Cardiac septum (tissue), 1 donor: ENCODE data around the gene KIRREL3. TPM values are rescaled to one million over a fixed set of nuclear protein-coding genes. Genes with fewer than 3 reads are reported as not detected.

Experiments used
- DNase-seq: peaks from one replicate; pipeline ENCODE4 v3.0.0-alpha.2; 2020; ENCODE audit warnings: low spot score
- intact Hi-C: fragments of 100-400 bp; cut with DNase I; formaldehyde crosslinking; loops from one replicate; pipeline ENCODE4 v1.14.0; 2022
- total RNA-seq: library from RNA; stranded (reverse); fragmentation: NEBNext Ultra II Directional; extraction: Animal tissue kit (Norgen Biotek cat#: 25700); gene quantifications from one replicate; pipeline ENCODE4 v1.2.1, GENCODE V29; 2021
- donor health status: DM: no; HTN: no; CAD: no.

The KIRREL3 gene
- total RNA-seq, 1 donor from 2014 or later, result 0.30 TPM

- intact Hi-C loops, result no loop called here
- DNase-seq, result no peak
These were observed 415.2 kb downstream of the KIRREL3 start for GRCh38 chr11:126585388-126585773.

GRCh38 chr11:126583594-126584427 lies 416.8 kb downstream of the KIRREL3 start:
- no peak for DNase-seq
- intact Hi-C loops, result no loop called here

DNA sequence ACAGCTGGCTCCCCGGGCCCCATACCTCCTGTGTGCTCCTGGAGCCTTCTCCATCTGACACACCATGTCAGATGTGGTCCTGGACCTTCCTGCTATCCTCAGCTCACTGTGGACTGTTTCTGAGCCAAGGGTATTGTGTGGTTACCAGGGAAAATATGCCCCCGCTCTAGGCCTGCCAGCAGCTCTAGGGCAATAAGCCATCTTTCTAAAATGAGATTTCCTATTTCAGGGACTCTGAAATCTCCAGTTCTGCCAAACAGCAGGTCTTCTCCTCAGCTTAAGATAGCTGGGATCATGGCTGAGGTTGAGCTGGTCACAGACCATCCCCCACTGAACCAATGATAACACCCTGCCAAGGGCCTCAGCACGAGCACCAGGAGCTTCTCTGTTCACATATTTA lies 417.5 kb downstream of the KIRREL3 start:
- intact Hi-C loops, result no loop called here
- DNase-seq, result no peak

DNA sequence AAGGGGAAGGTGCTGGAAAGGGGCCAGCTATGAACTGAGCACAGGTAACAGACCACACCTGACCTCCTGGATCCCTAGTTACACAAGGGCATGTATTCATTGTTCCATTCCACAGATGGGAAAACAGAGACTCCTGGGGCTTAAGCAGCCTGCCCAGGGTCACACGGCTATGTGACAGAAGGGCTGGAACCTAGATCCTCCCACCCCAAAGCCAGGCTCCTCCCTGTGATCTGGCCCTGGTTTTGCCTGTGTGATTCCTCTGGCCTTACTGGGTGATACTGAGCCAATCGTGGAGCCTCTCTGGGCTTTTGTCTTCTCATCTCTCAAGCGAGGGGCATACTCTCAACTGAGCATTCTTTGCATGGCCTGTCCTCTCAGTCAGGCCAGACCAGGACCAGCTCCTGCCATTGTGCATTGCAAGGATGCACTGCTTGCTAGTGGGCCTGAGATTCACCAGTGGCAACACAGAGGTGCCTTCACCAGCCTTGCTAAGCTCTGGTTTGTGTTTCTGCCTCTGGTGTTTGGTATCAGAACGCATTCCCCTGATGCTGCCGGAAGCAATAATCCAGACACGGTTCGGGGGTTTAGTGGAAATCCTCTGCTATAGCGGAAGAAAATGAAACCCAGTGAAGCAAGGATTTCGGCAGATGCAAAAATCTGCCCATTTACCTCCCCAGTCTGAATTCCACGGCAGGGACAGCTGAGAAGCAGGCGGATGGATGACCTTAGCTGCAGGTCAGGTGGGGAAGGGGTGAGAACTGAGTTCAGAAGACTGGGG lies 418.5 kb downstream of the KIRREL3 start:
- intact Hi-C loops, result no loop called here
- no peak for DNase-seq

- intact Hi-C loops, result no loop called here
- DNase-seq, result no peak
These were observed 422.1 kb downstream of the KIRREL3 start for GRCh38 chr11:126578426-126578825.

GRCh38 chr11:126578021-126578420 lies 422.5 kb downstream of the KIRREL3 start:
- intact Hi-C loops, result no loop called here
- DNase-seq, result no peak

DNA sequence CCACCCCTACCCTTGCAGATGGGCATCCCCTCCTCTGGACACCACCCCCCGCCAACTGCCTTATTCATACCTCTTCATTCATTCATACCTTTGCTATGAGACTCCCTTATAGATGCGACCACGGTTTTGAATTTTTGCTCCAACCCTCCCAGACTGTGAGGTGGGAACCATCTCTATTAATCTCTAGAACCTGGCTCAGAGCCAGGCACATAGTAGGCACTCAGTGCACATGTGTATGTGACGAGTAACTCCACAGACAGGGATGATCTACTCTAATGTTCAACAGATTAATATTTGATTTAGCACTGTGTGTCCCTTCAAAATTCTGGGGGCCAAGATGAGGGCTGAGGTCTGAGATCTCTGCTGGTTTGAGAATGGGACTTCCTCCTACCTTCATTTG lies 424.7 kb downstream of the KIRREL3 start:
- intact Hi-C loops, result no loop called here
- no peak for DNase-seq

GRCh38 chr11:126573325-126573978 lies 427.1 kb downstream of the KIRREL3 start:
- DNase-seq, result no peak
- intact Hi-C loops, result no loop called here

DNA sequence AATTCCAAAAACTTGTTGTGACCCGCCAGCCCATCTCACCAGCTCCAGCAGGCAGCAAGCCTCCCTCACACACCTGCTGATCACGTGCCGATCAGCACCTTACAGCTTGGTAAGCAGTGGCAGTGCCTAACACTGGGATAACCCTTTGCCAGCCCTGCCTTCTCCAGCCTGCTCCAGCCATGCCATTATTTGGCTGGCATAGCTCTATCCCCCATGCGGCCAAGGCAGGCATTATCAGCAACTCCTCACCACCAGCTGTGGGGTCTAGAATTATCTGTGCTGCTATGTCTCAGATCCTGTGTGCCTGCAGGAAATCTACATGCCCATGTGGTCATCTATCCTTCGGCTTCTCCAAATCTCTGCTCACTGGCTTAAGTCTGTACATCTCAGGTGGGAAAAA lies 430.1 kb downstream of the KIRREL3 start:
- DNase-seq, result no peak
- intact Hi-C loops, result no loop called here

GRCh38 chr11:126567419-126567818 lies 433.2 kb downstream of the KIRREL3 start:
- DNase-seq, result no peak
- intact Hi-C loops, result no loop called here

DNA sequence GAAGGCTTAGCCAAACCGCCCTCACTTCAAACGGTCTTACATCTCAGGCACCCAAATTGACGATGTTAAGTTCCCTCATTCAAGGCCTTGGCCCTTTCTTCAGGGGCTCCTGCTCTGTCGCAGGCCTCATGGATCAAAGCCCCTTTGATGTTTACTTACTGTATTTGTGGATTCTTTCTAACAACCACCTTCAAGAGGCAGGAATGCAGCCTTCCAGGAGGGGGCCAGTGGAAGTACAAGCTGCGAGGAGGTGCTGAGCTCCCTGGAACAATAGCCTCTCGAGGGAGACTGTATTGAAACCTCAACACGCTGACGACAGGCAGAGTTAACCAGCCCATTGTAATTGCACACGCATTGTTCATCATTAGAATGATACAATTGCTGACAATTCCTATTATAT lies 436.0 kb downstream of the KIRREL3 start:
- intact Hi-C loops, result no loop called here

GRCh38 chr11:126561327-126561893 lies 439.2 kb downstream of the KIRREL3 start:
- intact Hi-C loops, result no loop called here
- no peak for DNase-seq

More for the DNA sequence above, 436.0 kb downstream of the KIRREL3 start:
- no peak for DNase-seq

DNA sequence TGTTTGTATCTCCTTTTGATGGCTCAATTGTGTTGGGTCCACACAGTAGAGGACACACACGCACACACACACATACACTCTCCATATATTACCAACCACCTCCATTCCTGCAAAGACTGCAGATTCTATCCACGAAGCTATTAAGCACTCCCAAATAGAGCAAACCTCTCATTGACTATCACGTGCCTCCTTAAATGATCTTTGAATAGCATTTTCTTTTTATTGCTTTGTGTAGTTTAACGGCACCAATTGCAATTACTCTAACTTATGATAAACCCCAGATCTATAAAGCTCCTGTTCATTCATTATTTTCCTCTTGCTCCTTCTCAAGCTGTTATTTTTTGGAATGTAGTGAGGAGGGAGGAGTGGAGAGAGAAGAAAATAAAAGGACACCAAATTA lies 440.3 kb downstream of the KIRREL3 start:
- intact Hi-C loops, result no loop called here

DNA sequence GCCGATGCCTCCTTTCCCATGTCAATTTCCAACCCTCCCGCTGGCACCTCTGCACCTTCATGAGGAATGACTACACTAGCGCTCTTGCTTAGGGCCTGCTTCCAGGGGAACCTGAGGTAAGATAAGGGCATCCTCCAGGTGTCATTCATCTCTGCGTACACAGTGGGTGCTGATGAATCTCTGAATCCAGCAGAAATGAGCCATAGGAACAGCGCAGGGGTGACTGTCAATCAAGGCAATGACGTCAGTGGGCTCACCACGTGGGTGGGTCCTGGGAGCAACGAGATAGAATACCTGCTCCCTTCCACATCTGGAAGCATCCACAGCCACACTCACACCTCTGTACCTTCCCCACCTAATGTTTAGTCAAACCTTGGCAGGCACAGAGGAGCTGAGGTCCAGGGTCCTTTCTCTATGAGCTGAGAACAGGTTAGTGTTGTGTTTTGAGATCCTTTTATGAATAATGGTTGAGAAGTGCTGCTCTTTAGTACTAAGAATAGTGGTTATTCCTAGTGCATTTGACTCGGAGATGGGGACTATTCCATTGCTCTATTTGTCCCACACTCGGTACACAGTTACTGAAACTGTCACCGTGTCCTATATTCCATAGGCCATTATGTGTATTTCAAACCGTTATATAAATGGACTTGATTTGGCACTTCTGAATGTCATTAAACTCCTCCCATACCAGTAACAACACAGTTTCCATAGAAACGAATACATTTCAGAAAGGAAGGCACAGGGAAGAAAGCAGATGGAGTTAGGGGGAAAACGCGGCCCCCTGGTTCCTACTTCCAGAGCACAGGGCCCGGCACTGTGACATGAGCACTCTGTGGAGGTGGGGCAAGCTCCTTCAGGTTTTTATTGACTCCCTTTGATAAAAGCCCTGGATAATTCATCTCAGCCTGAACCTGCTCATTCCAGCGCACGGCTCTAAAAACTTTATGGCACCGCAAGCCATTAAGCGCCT lies 451.7 kb downstream of the KIRREL3 start:
- intact Hi-C loops, result no loop called here

More for the DNA sequence above, 440.3 kb downstream of the KIRREL3 start:
- DNase-seq, result no peak

DNA sequence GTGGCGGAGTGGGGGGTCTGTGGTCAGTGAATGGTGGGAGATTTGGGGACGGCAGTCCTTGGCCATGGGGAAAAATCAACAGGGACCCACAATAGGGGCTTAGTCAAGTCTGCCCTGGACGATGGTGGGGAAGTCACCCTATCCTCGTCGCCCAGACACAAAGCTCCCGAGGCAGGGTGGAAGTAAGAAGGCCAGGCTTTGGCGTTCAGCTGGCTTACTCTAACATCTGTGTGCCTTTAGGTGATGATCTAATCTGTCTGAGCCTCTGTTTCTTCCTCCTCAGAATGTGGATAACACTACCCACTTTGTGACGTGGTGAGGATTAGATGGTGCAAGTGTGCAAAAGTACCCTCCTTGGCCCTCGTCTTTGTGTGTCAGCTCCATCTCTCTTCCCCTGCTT lies 452.9 kb downstream of the KIRREL3 start:
- intact Hi-C loops, result no loop called here
- DNase-seq, result no peak

More for the DNA sequence above, 451.7 kb downstream of the KIRREL3 start:
- no peak for DNase-seq

DNA sequence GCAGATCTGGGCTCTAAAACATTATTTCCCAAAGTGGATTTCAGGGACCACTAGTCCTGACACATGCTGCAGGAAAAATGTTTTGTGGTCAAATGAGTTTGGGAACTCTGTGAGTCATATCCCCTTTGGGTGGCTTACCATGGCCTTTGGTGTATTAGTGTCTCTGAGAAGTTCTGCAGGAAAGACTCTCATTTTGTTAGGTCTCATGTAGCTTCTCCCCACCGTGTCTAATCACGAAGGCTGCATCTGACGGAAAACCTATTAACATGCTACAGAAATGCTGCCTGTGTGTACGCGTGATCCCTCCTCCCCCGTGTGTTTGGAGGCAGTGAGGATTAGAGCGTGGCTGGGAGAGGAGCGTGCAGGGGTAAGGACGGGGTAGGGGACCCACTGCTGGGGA lies 453.4 kb downstream of the KIRREL3 start:
- no peak for DNase-seq
- intact Hi-C loops, result no loop called here

- no peak for DNase-seq
- intact Hi-C loops, result no loop called here
These were observed 453.9 kb downstream of the KIRREL3 start for GRCh38 chr11:126546694-126547093.

DNA sequence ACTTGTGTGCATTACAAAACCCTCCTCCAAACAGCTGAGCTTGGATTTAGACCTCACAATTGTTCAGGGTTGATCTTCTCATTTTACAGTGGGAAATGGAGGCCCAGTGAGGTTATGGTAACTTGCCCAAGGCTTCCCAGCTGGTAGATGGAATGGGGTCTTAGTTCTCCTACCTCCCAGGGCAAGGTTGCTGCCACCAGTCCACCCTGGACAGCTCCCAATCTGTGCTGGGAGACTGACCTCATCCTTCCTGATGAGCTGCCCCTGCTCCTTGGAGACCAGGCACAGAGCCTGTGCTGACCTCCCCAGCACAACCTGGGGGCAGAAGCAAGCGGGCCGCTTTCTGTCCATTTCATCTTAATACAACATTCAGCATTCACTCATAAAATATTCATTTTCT lies 454.4 kb downstream of the KIRREL3 start:
- intact Hi-C loops, result no loop called here
- no peak for DNase-seq

DNA sequence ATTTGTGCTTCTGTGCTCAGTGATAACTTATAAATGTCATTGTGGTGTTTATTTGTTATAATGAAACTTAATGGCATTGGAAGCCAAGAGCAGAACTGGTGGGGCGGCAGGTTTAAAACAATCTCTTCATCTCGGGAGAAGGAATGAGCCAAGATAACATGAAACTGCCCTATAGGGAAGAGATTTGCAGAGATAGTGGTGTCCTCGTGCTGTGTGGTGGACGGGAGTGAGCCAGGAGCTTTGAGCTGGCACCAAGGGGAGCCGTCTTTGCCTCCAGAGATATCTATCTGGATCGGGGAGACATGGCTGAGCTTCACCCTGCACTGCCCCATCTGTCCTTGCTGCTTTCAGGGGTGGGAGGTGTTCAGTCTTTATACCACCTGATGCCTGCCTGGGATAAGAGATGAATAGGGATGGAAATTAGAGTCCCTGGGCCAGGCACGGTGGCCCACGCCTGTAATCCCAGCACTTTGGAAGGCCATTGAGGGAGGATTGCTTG lies 455.5 kb downstream of the KIRREL3 start:
- intact Hi-C loops, result no loop called here
- DNase-seq, result no peak
